Measurements from ENCODE around the gene INSL3.

- TF ChIP-seq, protein P1, sequence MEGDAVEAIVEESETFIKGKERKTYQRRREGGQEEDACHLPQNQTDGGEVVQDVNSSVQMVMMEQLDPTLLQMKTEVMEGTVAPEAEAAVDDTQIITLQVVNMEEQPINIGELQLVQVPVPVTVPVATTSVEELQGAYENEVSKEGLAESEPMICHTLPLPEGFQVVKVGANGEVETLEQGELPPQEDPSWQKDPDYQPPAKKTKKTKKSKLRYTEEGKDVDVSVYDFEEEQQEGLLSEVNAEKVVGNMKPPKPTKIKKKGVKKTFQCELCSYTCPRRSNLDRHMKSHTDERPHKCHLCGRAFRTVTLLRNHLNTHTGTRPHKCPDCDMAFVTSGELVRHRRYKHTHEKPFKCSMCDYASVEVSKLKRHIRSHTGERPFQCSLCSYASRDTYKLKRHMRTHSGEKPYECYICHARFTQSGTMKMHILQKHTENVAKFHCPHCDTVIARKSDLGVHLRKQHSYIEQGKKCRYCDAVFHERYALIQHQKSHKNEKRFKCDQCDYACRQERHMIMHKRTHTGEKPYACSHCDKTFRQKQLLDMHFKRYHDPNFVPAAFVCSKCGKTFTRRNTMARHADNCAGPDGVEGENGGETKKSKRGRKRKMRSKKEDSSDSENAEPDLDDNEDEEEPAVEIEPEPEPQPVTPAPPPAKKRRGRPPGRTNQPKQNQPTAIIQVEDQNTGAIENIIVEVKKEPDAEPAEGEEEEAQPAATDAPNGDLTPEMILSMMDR (IDR thresholded peaks at IDR 0.05) = no peak
- no peak for TF ChIP-seq POLR2A (IDR thresholded peaks at IDR 0.05)
These were observed 10.1 kb upstream of the INSL3 start for GRCh38 chr19:17831419-17831888.
